ENCODE results near the gene HPS3. TPM values are rescaled to one million over a fixed set of nuclear protein-coding genes. Genes with fewer than 3 reads are reported as not detected.
"Not testable (repeated sequence)": the region's sequence is repeated elsewhere in the genome, so short reads cannot be mapped to it uniquely, and the experiment has no call there.

The HPS3 gene
- polyA plus RNA-seq, 1 experiment: 28.1 TPM

- ChIA-PET CTCF (interaction anchor here (0.6 kb wide), 1 partner anchor 262 kb away, joined by 5 read pairs; no protein-coding TSS in a partner anchor), POLR2A (no interaction called here)
- TF ChIP-seq CTCF (IDR thresholded peaks at IDR 0.05; ENCODE audit: low read depth, low read length): no peak
- Histone ChIP-seq H3K9me3 (ENCODE audit: control insufficient read depth, insufficient read depth, low read length) (no peaks in the 10 kb centered on the region), H3K4me3 (ENCODE audit: low read depth, low read length) (no peak overlapping the region), H3K27ac (ENCODE audit: low read depth, low read length) (no peak overlapping the region), H3K27me3 (ENCODE audit: control insufficient read depth, insufficient read depth, low read length) (no peaks in the 10 kb centered on the region)
- no peak for DNase-seq (ENCODE audit: low read depth, low spot score)
These were observed 87.9 kb downstream of the HPS3 start for GRCh38 chr3:149217347-149217746.

- H3K9me3 ChIP-seq (ENCODE audit: control insufficient read depth, insufficient read depth, low read length); H3K27ac ChIP-seq (ENCODE audit: low read depth, low read length); H3K4me3 ChIP-seq (ENCODE audit: low read depth, low read length); POLR2A ChIA-PET; DNase-seq (ENCODE audit: low read depth, low spot score); H3K27me3 ChIP-seq (ENCODE audit: control insufficient read depth, insufficient read depth, low read length); CTCF ChIA-PET: not testable (repeated sequence)
These were observed 90.1 kb downstream of the HPS3 start for GRCh38 chr3:149219380-149220121.

DNA sequence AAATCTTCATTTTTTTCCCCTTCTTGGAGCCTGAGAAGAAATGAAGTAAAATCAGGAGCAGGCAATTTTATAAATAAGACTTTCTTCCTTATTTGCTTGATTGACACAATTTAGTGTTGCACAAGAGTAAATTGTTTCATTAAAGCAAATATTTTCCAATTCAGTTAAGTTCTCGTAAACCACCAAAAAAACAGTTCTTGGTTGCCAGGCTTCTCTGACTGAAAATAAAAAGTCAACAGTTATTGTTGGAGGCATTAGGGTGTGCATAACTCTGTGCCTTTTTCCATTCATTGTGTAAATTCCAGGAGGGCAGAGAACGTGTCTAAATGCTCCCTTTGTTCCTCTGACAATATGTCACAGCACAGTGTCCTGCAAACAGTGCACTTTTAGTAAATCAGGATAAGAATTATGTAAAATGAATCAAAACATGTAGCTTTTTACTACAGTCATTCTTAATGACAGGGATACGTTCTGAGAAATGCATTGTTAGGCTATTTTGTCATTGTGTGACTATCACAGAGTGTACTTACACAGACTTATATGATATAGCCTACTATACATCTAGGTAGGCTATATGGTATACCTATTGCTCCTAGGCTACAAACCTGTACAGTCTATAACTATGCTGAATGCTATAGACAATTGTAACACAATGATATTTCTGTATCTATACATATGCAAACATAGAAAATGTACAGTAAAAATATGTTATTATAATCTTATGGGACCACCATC, 92.5 kb downstream of the HPS3 start, which contains the start of gene CP:
Gene CP (minus strand): TSS at position 47 of the 735 bp plus-strand sequence. CDS start 37 bp downstream, at position 10.
- TF ChIP-seq CTCF (IDR thresholded peaks at IDR 0.05; ENCODE audit: low read depth, low read length): no peak
- Histone ChIP-seq H3K4me3 (ENCODE audit: low read depth, low read length) (no peak within 1 kb of the TSS), H3K27me3 (ENCODE audit: control insufficient read depth, insufficient read depth, low read length) (no peaks in the 10 kb centered on the region), H3K27ac (ENCODE audit: low read depth, low read length) (no peak within 1 kb of the TSS), H3K9me3 (ENCODE audit: control insufficient read depth, insufficient read depth, low read length) (no peaks in the 10 kb centered on the region)
- DNase-seq (ENCODE audit: low read depth, low spot score): no peak
- ChIA-PET CTCF (no interaction called here), POLR2A (no interaction called here)

Small RNA genes lying within 50 kb of the gene (small RNA-seq; reads per million reads assigned to genes)
- not detected for gene RF00019 (ENCODE audit: insufficient read length, low read depth)

Other genes starting within 250 kb of the HPS3 start
- 70.0 and 75.2 TPM in 2 replicates for gene GYG1, start 138.1 kb upstream of the HPS3 start, polyA plus RNA-seq (2011; rRNA removed)
- 20.9 and 30.5 TPM in 2 replicates for gene HLTF, start 43.1 kb upstream of the HPS3 start, polyA plus RNA-seq (2011; rRNA removed)
- gene CP, start 92.2 kb downstream of the HPS3 start, polyA plus RNA-seq (2011; rRNA removed): 0.10 TPM in 1 of 2 replicates, not detected in the other
- 0.09 TPM in 1 of 2 replicates, not detected in the other for gene TM4SF18, start 204.0 kb downstream of the HPS3 start, polyA plus RNA-seq (2011; rRNA removed)
- gene TM4SF1, start 248.0 kb downstream of the HPS3 start, polyA plus RNA-seq (2011; rRNA removed): 232 and 260 TPM in 2 replicates

Data from AG04450 (cell line).